GM21576 (cell line): ENCODE results near the gene ATP10A.
A peak's percentile ranks its signal among the peaks of the same experiment; 100 is the strongest.
"Not testable (repeated sequence)": the region's sequence is repeated elsewhere in the genome, so short reads cannot be mapped to it uniquely, and the experiment has no call there.

Source experiments
- ATAC-seq: cut with Tn5 transposase; IDR thresholded peaks from one replicate; pipeline ENCODE4 v1.9.1; 2021; ENCODE audit warnings: mild to moderate bottlenecking, moderate library complexity; ENCODE audit not compliant: unreplicated experiment

Gene ATP10A

DNA sequence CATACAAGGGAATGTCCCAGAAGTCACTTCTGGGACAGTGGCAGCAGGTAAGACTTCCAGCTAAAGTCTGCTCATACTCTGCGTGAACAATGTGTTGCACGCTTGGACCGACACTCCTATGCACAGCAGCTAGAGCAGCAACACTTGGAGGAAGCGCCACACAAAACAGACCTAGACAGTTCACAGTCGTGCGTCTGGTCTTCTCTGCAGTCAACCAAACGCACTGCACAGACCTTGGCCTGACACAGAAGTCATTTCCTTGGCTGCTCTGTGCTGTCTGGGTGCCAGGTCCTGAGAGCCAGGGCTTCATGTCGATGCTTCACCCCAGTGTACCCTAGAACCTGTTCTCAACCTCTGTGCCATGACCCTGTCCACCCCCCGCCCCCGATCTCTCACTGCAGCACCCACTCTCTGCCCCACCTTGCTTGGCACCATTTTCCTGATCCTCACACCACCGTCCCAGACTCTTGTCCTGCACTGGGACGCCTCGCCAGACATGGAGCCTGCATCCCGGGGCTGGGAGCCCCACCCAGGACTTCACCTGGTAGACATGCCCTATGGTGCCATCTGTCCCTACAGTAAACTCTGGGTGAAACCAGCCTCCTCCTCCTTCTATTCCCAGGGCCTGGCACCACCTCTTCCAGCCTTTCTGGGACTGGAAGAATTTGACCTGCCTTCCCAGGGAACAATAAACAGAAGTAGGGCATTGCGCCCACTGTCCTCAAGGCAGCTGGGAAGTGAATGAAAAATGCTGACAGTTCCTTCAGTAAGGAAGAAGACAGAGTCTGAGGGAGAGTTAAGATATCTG is 3.1 kb downstream of the ATP10A start:
- ATAC-seq, result no peak

- no peak for ATAC-seq
Observed at GRCh38 chr15:25858952-25859760, 4.0 kb downstream of the ATP10A start.

DNA sequence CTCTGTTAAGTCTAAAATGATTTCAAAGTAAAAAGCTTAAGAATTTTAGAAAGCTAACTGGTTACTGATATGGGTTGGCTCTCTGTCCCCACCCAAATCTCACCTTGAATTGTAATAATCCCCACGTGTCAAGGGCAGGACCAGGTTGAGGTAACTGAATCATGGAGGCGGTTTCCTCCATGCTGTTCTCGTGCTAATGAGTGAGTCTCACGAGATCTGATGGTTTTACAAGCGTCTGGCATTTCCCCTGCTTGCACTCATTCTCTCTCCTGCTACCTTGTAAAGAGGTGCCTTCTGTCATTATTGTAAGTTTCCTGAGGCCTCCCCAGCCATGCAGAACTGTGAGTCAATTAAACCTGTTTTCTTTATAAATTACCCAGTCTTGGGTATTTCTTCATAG is 7.1 kb downstream of the ATP10A start:
- ATAC-seq, result not testable (repeated sequence)

DNA sequence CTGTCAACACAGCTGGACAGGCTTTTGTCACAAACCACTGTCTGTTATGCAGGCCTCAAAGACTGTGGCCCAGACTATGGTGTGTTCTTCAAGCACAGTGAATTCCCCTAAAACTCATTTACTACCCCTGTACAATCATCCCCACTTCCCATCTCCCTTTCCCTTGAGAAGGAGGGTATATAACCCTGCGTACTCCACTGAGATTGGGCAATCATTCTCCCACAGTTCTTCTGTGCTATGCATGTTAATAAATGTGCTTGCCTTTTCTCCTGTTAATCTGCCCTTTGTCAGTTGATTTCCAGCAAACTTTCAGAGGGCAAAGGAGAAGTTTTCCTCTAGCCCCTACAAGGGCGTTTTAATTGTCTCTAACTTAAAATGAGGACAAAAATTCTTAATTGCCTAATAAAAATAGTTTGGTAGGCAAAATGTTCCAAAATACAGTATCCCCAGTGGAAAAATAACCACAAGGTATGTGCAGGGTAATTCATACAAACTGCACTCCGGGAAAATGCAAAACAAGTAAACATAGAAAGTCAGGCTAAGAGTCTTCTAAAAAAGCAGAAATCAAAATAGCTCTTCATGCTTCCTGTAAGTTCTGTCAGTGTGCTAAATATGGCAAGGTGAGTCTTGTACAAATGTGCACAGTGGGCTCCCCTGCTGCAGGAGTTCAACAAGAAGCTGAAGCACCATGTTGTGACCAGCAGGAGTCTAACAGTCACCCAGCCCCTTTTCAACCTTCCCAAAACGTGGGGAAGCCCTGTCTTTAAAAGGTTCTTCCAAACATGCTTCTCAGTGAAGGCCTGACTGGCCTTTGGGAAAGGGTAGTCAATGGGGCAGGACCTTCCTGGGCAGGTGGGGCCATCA is 10.2 kb downstream of the ATP10A start:
- no peak for ATAC-seq

DNA sequence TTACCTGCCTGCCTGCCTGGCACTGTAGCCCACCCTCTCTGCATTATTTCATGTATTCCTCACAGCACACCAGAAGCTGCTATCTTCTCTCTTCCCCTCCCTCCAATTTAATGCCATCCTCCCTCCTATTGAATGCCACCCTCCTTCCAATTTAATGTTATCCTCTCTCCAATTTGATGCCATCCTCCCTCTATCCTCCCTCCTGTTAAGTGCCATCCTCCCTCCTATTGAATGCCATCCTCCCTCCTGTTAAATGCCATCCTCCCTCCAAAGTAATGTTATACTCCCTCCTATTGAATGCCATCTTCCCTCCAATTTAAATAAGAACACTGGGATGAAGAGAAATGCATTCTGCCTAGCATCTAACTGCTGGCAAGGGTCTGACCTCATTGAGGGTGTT is 11.1 kb downstream of the ATP10A start:
- ATAC-seq, result no peak

DNA sequence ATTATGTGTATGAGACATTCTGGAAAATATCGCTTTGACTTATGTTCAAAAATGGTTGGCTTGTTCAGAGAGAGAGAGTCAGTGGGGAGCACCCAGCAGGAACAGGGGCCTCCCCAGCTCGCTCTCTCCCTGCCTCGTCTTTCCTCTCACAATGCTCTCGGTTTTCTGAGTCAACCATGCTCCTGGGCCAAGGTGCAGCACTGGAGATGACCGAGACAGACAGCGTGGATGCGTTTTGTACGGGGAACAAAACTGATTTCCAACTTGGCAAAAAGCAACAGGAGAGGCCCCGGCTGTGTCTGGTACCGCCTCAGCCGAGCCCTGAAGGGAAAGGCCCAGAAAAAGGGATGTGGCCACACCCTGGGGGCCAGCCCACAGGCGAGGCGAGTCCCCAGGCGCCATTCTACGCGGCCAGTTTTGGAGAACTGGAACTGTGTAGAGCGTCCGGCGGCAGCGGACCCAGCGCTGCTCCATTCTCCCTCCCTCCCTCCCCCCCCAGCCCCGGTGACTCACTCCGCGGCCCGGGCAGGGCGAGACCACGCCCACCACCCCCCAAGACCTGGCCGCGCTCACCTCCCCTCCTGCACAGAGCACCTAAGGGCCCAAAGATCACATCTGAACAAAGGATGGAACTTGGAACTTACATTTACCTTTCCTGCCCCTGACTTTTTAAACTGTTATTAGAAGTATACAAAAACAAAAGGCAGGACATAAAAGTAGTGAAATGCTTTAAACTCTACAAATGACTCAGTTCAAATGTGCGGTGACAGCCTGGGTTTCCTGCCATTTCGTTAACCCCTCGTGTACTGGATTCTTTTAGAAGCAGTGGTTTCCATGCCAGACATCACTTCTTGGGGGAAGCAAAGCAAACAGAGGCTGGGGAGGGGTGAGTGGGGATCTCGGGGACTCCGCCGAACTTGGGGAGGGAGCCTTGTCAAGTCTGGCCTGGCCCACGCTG is 12.7 kb downstream of the ATP10A start:
- ATAC-seq, result peak; percentile 80

DNA sequence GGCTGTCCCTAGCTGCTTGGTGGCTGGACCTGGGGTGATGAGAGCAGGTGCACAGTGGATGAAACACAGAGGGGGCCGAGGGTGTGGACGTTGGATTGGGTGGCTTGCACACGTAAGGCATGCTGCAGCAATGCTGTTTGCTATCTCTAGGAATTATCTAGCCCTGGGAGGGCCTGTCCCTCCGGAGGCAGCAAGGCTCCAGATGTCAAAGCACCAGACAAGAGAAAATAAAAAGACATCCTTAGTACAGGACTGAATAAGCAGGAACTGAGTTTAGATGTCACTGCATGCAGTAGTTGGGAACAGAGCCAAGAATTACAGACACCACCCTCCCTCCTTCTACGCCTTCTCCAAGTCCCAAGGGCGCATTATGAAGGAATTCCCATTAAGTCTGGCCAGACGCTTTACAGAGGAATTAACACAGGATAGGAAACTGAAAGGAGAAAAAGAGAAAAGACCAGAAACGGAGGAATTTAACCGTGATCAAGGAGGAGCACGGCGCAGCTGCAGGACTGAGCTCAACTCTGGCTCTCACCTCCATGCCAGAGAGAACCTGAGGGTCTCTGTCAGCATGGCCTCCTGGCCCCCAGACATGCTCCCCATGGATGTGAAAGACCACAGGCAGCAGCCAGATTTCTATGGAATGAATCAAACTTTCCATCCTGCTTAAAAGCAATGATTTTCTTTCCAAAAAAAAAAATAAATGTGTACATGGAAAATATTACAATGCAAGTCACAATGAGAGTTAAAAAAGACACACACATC is 13.8 kb downstream of the ATP10A start:
- no peak for ATAC-seq

GRCh38 chr15:25848784-25849156 is 14.4 kb downstream of the ATP10A start:
- ATAC-seq, result no peak

DNA sequence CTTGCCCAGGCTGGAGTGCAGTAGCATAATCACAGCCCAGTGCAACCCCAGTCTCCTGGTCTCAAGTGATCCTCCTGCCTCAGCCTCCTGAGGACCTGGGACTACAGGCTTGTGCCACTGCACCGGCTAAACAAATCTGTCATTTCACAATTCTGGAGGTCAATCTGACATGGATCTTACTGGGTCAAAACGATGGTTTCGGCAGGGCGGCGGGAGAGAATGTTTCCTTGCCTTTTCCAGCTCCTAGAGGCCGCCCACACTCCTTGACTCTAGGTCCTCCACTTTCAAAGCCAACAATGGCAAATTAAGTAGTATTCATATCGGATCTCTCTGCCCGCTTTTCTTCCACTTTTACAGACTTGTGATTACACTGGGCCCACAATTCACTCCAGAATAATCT is 14.8 kb downstream of the ATP10A start:
- no peak for ATAC-seq

GRCh38 chr15:25847051-25847450 is 16.1 kb downstream of the ATP10A start:
- ATAC-seq, result no peak

GRCh38 chr15:25846377-25846776 is 16.8 kb downstream of the ATP10A start:
- ATAC-seq, result no peak

GRCh38 chr15:25844981-25845680 is 18.0 kb downstream of the ATP10A start:
- no peak for ATAC-seq

DNA sequence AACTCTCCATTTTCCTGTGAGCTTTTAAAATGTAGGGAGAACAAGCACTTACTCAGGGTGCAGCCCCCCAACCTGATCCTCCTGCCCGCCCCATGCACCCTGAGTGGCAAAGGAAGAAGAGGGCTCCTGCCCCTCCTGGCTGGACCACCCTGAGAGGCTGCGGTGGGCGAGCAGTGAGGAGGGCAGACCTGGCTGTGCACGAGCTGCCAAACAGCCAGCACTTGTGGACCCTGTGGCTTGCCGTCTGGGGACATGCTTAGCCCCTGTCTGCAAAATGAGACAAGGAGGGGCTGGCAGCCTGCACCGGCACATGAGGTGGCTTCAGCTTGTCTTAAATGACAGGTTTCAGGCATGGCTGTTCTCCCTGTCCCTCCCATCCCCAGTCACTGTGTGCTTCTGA is 18.6 kb downstream of the ATP10A start:
- ATAC-seq, result no peak

GRCh38 chr15:25844076-25844475 is 19.1 kb downstream of the ATP10A start:
- ATAC-seq, result no peak

DNA sequence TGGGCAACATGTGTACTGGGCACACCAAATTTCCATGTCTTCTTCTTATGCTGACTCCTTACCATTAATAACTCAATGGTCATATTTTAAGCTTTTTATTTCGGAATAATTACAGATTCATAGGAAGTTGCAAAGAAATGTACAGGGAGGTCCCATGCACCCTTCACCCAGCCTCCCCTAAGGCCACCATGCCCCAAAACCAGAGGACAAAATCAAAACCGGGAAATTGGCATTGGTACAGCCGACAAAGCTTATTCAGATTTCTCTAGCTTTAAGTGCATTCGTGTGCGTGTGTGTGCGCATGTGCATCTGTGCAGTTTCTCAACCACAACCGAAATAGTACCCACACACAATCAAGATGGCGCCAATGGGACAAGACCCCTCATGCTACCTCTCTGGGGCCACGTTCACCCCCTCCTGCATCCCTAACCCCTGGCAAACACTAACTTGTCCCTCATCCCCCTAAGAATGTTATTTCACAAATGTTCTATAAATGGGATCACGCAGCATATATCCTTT is 23.4 kb downstream of the ATP10A start:
- no peak for ATAC-seq

GRCh38 chr15:25838871-25839195 is 24.3 kb downstream of the ATP10A start:
- ATAC-seq, result no peak

DNA sequence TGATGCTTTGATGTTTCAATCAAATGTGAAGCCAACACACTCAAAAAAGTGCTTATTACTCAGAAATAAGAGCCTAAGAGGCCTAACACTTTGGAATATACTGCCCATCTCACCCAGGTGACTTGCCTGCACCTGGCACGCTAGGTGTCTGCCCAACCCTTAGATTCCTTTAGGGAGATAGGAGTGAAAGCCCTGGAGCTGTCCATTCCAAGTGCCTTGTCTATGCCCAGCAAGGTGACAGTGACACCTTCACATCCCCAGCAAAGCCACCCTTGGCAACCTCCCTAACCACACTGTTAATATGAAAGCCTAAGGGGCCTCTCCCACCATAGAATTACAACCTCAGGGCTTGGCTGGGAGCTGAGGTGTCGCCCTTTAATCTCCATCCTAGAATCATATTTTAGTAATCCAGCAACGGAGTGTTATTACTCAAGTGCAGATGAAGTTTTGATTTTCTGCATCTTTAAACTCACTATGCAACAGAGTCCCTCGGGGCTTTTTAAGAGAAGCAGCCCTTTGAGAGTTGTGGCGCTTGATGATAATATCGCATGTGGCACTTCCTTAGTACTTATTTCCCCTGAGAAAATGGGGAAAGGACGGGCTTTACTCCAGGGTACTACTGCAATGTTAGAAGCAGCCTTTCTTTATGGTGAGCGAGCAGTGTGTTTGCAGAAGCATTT is 24.8 kb downstream of the ATP10A start:
- no peak for ATAC-seq

DNA sequence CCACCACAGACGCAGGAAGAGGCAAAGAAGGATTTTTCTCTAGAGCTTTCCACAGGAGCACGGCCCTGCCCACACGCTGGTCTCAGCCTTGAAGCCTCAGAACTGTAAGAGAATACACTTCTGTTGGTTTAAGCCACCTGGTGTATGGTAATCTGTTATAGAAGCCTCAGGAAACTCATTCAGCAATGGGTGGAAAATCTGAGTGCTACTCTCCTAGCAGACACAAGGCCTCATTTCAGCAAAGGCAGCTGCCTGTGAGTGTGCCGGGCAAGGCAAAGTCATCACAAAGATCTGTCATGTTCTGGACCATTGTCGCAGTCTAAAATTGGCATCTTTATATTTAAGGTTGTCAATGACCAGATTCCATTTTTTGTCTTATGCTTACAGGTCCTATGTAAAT is 31.0 kb downstream of the ATP10A start:
- ATAC-seq, result no peak
